Measurements from ENCODE around the gene CDHR3. TPM values are rescaled to one million over a fixed set of nuclear protein-coding genes. Genes with fewer than 3 reads are reported as not detected.

CDHR3 gene
- total RNA-seq, 1 experiment from 2014 or later = 6.5 TPM

DNA sequence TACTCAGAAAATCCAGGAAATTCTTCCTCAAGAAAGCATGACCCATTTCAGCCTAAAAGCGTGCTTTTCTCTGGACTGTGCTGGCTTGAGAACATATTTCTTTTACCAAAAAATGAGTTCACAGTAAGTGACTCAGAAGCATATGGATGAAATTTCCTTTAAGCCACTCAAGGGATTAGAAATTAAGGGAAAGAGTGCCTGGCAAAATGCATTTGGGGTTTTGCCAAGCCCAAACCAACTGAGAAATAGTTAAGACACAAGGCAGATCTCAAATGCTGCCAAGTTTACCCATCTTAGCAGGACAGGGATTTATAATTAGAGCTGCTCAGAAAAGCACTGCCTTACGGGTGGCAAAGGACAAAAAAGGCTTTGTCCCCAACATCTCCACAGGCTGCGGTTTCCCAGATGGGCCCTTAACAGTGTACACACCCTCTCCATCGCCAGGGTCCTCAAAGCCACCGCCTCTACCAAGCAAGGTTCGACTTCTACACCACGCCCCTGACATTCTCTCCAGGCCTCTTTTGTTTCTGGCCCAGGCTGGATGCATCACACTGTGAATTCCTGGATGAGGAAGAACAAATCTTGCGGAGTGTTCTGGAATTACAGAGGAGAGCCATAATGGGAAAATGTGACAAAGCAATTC, 30.1 kb upstream of the CDHR3 start:
- ChIA-PET POLR2A (no interaction called here), CTCF (no interaction called here)
- ATAC-seq = no peak
- Histone ChIP-seq H3K27ac (ENCODE audit: low read length) (no peak overlapping the region), H3K4me3 (ENCODE audit: low read depth in 2 of 2, low read length in 2 of 2) (no peak overlapping the region), H3K4me1 (ENCODE audit: control insufficient read depth, insufficient read depth, low read length) (no peaks in the 10 kb centered on the region), H3K9me3 (ENCODE audit: control insufficient read depth, insufficient read depth, low read depth, low read length) (no peaks in the 10 kb centered on the region), H3K36me3 (ENCODE audit: control insufficient read depth, insufficient read depth, low read length) (no peaks in the 10 kb centered on the region), H3K27me3 (ENCODE audit: control insufficient read depth, insufficient read depth, low read length) (no peaks in the 10 kb centered on the region)
- TF ChIP-seq, protein P1, sequence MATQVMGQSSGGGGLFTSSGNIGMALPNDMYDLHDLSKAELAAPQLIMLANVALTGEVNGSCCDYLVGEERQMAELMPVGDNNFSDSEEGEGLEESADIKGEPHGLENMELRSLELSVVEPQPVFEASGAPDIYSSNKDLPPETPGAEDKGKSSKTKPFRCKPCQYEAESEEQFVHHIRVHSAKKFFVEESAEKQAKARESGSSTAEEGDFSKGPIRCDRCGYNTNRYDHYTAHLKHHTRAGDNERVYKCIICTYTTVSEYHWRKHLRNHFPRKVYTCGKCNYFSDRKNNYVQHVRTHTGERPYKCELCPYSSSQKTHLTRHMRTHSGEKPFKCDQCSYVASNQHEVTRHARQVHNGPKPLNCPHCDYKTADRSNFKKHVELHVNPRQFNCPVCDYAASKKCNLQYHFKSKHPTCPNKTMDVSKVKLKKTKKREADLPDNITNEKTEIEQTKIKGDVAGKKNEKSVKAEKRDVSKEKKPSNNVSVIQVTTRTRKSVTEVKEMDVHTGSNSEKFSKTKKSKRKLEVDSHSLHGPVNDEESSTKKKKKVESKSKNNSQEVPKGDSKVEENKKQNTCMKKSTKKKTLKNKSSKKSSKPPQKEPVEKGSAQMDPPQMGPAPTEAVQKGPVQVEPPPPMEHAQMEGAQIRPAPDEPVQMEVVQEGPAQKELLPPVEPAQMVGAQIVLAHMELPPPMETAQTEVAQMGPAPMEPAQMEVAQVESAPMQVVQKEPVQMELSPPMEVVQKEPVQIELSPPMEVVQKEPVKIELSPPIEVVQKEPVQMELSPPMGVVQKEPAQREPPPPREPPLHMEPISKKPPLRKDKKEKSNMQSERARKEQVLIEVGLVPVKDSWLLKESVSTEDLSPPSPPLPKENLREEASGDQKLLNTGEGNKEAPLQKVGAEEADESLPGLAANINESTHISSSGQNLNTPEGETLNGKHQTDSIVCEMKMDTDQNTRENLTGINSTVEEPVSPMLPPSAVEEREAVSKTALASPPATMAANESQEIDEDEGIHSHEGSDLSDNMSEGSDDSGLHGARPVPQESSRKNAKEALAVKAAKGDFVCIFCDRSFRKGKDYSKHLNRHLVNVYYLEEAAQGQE (IDR thresholded peaks at IDR 0.05; ENCODE audit: insufficient read depth in 1 of 2, low read depth in 2 of 2, low read length in 1 of 2) = no peak
- TF ChIP-seq TCF7L2 (IDR thresholded peaks at IDR 0.05; ENCODE audit: low read depth, low read length) = no peak
- TF ChIP-seq, protein P2, sequence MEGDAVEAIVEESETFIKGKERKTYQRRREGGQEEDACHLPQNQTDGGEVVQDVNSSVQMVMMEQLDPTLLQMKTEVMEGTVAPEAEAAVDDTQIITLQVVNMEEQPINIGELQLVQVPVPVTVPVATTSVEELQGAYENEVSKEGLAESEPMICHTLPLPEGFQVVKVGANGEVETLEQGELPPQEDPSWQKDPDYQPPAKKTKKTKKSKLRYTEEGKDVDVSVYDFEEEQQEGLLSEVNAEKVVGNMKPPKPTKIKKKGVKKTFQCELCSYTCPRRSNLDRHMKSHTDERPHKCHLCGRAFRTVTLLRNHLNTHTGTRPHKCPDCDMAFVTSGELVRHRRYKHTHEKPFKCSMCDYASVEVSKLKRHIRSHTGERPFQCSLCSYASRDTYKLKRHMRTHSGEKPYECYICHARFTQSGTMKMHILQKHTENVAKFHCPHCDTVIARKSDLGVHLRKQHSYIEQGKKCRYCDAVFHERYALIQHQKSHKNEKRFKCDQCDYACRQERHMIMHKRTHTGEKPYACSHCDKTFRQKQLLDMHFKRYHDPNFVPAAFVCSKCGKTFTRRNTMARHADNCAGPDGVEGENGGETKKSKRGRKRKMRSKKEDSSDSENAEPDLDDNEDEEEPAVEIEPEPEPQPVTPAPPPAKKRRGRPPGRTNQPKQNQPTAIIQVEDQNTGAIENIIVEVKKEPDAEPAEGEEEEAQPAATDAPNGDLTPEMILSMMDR (IDR thresholded peaks at IDR 0.05) = no peak
- no peak for TF ChIP-seq SIN3A (IDR thresholded peaks at IDR 0.05; ENCODE audit: borderline replicate concordance, insufficient read depth, low read depth, low read length)
- TF ChIP-seq POLR2AphosphoS5 (IDR thresholded peaks at IDR 0.05; ENCODE audit: low read depth, low read length) = no peak
- DNase-seq (ENCODE audit: low read depth, low spot score) = no peak
- intact Hi-C loops (cut with micrococcal nuclease; ENCODE audit: unreplicated experiment) = loop anchor here (5.0 kb wide), 1 partner anchor 219 kb away; no protein-coding TSS in a partner anchor
- BruUV-seq (replicated peaks) = no TSS peak
- in situ Hi-C loops (cut with HindIII; ENCODE audit: low pct_unique_long_range_greater_than_20kb, low sequenced_read_pairs) = no loop called here

DNA sequence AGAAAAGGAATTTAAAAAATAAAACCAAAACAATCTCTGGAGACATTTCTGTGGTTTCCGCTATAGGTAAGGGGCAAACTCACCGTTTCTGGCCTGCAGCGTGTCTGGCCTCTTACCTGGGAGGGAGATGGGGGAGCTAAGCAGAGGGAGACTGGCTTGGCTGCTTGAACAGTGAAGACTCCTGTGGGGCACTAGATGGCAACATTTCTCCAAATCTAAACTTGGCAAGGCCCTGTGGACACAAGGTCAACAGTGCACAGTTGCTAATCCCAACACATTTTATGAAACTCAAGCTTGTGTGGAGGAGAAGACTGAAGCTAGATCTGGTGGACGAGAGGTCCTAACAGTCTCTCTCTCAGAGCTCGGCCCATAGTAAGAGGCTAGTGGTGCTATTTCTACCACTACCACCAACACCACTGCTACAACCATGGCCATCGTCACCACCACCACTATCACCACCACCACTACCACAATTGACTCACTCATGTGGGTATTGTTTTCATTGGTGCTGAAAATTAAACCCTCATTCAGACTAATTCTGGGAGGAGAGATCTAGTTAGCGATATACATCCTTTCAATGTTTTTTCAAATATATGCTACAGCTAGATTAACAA, 28.4 kb upstream of the CDHR3 start:
- BruUV-seq (replicated peaks) = no TSS peak
- Histone ChIP-seq H3K27me3 (ENCODE audit: control insufficient read depth, insufficient read depth, low read length) (no peaks in the 10 kb centered on the region), H3K36me3 (ENCODE audit: control insufficient read depth, insufficient read depth, low read length) (no peaks in the 10 kb centered on the region), H3K27ac (ENCODE audit: low read length) (no peak overlapping the region), H3K9me3 (ENCODE audit: control insufficient read depth, insufficient read depth, low read depth, low read length) (no peaks in the 10 kb centered on the region), H3K4me3 (ENCODE audit: low read depth in 2 of 2, low read length in 2 of 2) (no peak overlapping the region), H3K4me1 (ENCODE audit: control insufficient read depth, insufficient read depth, low read length) (no peaks in the 10 kb centered on the region)
- ChIA-PET CTCF (no interaction called here), POLR2A (interaction anchor here (0.6 kb wide), 1 partner anchor 70 kb away, joined by 3 read pairs; no protein-coding TSS in a partner anchor)
- in situ Hi-C loops (cut with HindIII; ENCODE audit: low pct_unique_long_range_greater_than_20kb, low sequenced_read_pairs) (no loop called here), intact Hi-C loops (cut with micrococcal nuclease; ENCODE audit: unreplicated experiment) (loop anchor here (2.0 to 5.0 kb wide), 3 partner anchors 74 to 218 kb away; no protein-coding TSS in a partner anchor)
- DNase-seq (ENCODE audit: low read depth, low spot score) = no peak
- ATAC-seq = peak; percentile 91
- no peak for TF ChIP-seq TCF7L2 (IDR thresholded peaks at IDR 0.05; ENCODE audit: low read depth, low read length)
- TF ChIP-seq, protein P2 (IDR thresholded peaks at IDR 0.05) = peak; percentile 54

Data from Panc1 (cell line).